Measurements from ENCODE around the gene MILR1. TPM values are rescaled to one million over a fixed set of nuclear protein-coding genes. Genes with fewer than 3 reads are reported as not detected.
"Not testable (repeated sequence)": the region's sequence is repeated elsewhere in the genome, so short reads cannot be mapped to it uniquely, and the experiment has no call there.

The MILR1 gene, protein sequence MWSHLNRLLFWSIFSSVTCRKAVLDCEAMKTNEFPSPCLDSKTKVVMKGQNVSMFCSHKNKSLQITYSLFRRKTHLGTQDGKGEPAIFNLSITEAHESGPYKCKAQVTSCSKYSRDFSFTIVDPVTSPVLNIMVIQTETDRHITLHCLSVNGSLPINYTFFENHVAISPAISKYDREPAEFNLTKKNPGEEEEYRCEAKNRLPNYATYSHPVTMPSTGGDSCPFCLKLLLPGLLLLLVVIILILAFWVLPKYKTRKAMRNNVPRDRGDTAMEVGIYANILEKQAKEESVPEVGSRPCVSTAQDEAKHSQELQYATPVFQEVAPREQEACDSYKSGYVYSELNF
- total RNA-seq (2014; rRNA removed; shearing (Covaris generic)) = 2.7 and 6.3 TPM in 2 replicates

- peak; percentile 90 for DNase-seq (ENCODE audit: low read depth)
Measured at GRCh38 chr17:64448665-64449512, at the start of gene MILR1. Gene MILR1 (plus strand): TSS chr17:64449115. CDS start chr17:64449169, 54 bp downstream.

GRCh38 chr17:64399767-64400156 lies 49.2 kb upstream of the MILR1 start:
- no peak for DNase-seq (ENCODE audit: low read depth)

- DNase-seq (ENCODE audit: low read depth) = no peak
Measured at GRCh38 chr17:64400642-64401041, 48.3 kb upstream of the MILR1 start.

DNA sequence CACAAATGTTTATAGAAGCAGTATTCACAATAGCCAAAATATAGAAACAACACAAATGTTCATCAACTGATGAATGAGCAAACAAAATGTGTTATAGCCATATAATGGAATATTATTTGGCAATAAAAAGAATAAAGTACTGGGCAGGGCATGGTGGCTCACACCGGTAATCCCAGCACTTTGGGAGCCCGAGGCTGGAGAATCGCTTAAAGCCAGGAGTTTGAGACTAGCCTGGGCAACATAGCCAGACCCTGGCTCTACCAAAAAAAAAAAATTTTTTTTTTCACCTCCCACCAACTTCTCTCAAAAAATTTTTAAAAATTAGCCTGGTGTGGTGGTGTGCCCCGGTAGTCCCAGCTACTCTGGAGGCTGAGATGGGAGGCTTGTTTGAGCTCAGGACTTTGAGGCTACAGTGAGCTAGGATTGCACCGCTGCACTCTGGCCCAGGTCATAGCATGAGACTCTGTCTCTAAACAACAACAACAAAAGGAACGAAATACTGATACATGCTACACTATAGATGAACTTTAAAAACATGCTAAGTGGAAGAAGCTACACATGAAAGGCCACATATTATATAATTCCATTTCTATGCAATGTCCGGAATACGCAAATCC lies 47.6 kb upstream of the MILR1 start:
- no peak for DNase-seq (ENCODE audit: low read depth)

DNA sequence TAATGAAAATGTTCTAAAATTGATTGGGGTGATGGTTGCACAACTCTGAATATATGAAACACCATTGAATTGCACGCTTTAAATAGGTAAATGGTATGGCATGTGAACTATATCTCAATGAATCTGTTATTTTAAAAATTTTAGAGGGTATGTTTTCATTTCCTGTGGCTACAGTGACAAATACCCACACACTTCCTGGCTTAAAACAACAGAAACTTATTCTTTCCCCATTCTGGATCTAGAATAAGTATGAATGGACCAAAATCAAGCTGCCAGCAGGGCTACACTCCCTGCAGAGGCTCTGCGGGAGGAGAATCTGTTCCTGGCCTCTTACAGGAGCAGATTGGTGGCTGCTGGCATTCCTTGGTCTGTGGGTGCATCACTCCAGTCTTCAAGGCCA lies 47.0 kb upstream of the MILR1 start:
- no peak for DNase-seq (ENCODE audit: low read depth)

GRCh38 chr17:64402469-64402868 lies 46.4 kb upstream of the MILR1 start:
- DNase-seq (ENCODE audit: low read depth) = no peak

DNA sequence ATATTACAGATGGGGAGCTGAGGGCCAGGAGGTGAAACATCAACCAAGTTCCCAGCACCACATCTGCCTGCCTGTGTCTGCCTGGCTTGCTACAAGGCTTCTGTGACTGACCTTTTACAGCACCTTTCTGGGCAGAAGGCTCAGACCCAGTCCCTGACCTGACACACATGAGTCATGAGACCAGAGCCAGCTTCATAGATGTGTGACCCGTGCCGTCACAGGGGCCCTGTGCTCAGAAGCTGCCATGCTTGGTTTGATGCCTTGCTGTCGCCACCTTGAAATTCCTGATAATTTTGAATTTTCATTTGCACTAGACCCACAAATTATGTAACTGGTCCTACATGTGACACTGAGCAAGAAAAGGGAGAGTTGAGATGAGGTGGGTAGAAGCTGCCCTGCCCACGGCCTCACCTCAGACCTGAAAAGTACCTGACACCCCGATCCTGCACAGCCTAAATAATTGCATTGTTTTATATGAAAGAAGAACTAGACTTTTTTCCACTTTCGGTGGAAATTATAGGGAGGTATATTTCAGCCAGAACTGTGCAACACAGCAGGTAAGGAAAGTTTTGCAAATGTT lies 44.9 kb upstream of the MILR1 start:
- no peak for DNase-seq (ENCODE audit: low read depth)

GRCh38 chr17:64406321-64407200 lies 42.4 kb upstream of the MILR1 start:
- peak; percentile 35 for DNase-seq (ENCODE audit: low read depth)

GRCh38 chr17:64410750-64411490 lies 38.0 kb upstream of the MILR1 start:
- DNase-seq (ENCODE audit: low read depth) = no peak

DNA sequence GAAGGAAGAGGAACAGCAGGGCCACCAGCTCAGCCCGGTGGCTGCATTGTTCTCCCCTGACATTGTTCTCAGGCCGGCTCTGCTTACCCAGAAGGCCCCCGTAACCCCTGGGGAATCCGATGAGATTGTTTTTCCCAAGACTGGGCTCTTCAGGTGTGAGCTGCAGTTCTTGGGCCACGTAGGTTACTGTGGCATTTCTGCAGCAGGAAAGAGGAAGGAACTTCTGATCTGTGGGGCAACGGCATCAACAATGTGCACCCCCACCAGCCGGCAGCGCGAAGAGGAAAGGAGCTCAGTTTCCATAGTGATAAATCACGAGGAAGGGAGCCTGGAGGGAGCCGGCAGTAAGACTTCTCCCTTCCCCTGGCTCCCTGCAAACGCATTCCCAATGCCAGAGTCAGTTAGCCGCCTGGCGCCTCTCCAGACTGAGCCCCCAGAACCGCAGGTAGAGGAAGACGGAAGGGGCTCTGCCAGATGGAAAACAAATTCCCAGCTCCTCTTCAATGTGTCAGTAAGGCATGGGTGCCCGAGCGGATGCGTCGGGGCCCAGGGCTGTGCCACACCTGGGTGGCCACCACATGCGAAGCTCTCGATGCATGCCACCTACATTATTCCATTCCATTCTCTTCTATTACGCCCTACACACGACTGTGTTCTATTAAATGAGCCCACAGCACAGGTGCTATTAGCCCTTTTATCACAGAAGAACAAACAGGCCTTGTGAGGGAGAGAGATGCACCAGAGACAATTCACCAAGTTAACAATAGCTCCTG lies 36.7 kb upstream of the MILR1 start:
- DNase-seq (ENCODE audit: low read depth) = peak; percentile 31

- no peak for DNase-seq (ENCODE audit: low read depth)
Measured at GRCh38 chr17:64412944-64413381, 36.0 kb upstream of the MILR1 start.

DNA sequence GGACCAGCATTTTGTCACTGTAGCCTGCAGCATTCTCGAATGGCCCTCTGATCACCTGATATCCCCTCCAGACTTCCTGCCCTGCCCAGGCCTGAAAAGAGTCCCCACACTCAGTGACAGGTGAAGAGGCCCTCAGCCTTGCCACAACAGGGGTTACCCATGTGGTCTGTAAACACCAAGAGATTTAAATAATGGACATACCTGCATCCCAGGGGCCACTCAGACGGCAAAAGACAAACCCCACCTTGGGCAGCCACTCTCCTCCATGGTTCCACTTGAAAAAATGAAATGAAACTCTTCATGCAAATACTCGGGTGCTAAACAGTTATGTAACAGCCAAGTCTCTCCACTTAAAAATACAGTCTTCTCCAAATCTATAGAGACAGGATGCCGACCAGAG lies 35.4 kb upstream of the MILR1 start:
- DNase-seq (ENCODE audit: low read depth) = no peak

GRCh38 chr17:64418506-64419339 lies 30.2 kb upstream of the MILR1 start:
- DNase-seq (ENCODE audit: low read depth) = peak; percentile 74

DNA sequence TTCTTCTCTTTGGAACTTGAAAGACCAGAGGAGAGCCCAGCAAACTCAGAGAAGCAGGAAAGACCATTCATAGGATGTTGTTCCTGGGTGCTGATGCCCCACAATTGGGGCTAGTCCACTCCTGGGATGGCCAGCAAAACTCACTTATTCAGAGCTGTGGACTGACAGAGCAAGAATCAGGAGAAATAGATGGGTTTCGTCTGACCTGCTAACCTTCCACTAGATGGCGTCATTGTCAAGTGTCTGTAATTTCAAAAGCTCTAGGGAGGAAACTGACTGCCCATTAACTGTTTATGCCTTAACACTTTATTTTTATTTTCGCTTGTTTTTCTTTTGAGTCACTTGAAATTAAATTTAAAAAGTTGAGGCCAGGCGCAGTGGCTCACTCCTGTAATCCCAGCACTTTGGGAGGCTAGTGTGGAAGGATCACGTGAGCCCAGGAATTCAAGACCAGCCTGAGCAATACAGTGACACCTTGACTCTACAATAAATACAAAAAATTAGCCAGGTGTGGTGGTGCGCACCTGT lies 28.7 kb upstream of the MILR1 start:
- peak; percentile 83 for DNase-seq (ENCODE audit: low read depth)

DNA sequence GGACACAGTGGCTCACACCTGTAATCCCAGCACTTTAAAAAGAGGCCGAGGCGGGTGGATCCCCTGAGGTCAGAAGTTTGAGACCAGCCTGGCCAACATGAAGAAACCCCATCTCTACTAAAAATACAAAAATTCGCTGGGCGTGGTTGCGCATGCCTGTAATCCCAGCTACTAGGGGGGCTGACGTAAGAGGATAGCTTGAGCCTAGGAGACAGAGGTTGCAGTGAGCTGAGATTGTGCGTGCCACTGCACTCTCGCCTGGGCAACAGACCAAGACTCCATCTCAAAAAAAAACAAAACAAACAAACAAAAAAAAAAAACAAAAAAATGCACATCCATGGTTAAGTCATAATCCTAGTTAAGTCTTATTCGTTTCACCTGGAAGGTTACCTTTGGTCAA lies 26.8 kb upstream of the MILR1 start:
- not testable (repeated sequence) for DNase-seq (ENCODE audit: low read depth)

DNA sequence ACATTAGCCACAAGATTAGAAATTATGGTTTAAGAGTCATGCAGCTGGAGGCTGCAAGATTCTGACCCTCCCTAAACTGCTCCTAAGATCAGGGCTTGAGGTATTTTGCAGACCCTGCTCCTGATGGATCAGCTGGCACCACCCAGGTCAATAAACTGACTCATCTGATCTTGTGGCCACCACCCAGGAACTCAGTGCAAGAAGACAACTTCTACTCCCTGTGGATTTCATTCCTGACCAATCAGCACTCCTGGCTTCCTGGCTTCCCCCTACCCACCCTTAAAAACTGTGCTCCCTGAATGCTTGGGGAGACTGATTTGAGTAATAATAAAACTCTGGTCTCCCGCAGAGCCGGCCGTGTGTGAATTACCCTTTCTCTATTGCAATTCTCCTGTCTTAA lies 25.0 kb upstream of the MILR1 start:
- peak; percentile 42 for DNase-seq (ENCODE audit: low read depth)

GRCh38 chr17:64424324-64424849 lies 24.5 kb upstream of the MILR1 start:
- DNase-seq (ENCODE audit: low read depth) = no peak

- no peak for DNase-seq (ENCODE audit: low read depth)
Measured at GRCh38 chr17:64425191-64425590, 23.7 kb upstream of the MILR1 start.

Data from M059J (cell line).